NT2/D1 (cell line): ENCODE measurements around the gene OR2W3.

Experiments used
- SUZ12 ChIP-seq: IDR thresholded peaks from 2 replicates; pipeline ENCODE4 v1.6.1; 2011; ENCODE audit not compliant: insufficient read length, insufficient read depth; ENCODE audit errors: extremely low read depth
- YY1 ChIP-seq: IDR thresholded peaks from 2 replicates; pipeline ENCODE4 v1.6.1; 2011; ENCODE audit not compliant: insufficient read length, insufficient read depth
- ZNF274 ChIP-seq: IDR thresholded peaks from 2 replicates; pipeline ENCODE4 v1.6.1; 2011; ENCODE audit warnings: mild to moderate bottlenecking, low read depth, low read length

DNA sequence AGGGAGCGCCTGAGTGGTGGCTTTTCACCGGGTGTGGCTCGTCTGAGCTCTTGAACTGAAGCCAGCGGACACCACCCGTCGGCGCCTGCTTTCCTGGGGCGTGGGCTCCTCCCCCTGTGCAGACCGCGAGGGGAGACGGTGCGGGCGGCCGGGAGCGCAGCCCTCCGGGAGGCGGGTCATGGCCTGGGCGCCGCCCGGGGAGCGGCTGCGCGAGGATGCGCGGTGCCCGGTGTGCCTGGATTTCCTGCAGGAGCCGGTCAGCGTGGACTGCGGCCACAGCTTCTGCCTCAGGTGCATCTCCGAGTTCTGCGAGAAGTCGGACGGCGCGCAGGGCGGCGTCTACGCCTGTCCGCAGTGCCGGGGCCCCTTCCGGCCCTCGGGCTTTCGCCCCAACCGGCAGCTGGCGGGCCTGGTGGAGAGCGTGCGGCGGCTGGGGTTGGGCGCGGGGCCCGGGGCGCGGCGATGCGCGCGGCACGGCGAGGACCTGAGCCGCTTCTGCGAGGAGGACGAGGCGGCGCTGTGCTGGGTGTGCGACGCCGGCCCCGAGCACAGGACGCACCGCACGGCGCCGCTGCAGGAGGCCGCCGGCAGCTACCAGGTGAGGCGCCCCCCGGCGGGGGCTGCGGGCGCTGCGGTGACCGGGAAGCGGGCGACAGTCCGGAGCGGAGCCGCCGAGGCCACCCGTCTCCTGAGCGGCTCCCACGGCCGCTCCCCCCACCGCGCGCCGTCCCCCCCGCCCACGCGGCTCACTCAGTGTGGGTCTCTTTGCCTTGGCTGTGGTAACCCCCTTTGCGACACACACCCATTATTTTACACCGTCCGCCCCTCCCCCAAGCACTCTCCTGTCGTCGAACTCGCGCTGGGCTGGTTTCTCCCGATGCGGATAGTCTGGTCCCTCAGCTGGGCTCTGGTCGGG is 38.1 kb upstream of the OR2W3 start, which contains the start of gene TRIM58:
- TF ChIP-seq SUZ12 (no peak), YY1 (no peak), ZNF274 (no peak)
